ENCODE measurements around the gene AURKB.
"Not testable (repeated sequence)": the region's sequence is repeated elsewhere in the genome, so short reads cannot be mapped to it uniquely, and the experiment has no call there.

Gene AURKB
- total RNA-seq = 0.07 to 6.0 (median 0.38) reads per million in 9 experiments

- peaks cover 21% of the 10 kb centered on the region for H3K36me3 Mint-ChIP-seq (ENCODE audit: insufficient read depth)
- DNase-seq (peak; percentile 88 to 95 (median 88)), ATAC-seq (replicated peaks) (peak; percentile 100)
- H3K27ac Mint-ChIP-seq = peak within 1 kb of the TSS; percentile 87 to 90
- H3K4me1 Mint-ChIP-seq (ENCODE audit: low read depth in 2 of 2) = peaks cover 16 to 18% of the 10 kb centered on the region in 2 donors
- H3K27me3 Mint-ChIP-seq = no peaks in the 10 kb centered on the region
- peak within 1 kb of the TSS; percentile 88 to 95 for H3K4me3 Mint-ChIP-seq
- H3K9me3 Mint-ChIP-seq = no peaks in the 10 kb centered on the region
Measured at GRCh38 chr17:8209907-8210760, at the start of gene AURKB. AURKB (minus strand) TSS chr17:8210575; CDS start chr17:8210224, 351 bp downstream.

GRCh38 chr17:8257801-8258200 is 47.4 kb upstream of the AURKB start:
- no peaks in the 10 kb centered on the region for H3K9me3 Mint-ChIP-seq
- peaks cover 14% of the 10 kb centered on the region for H3K36me3 Mint-ChIP-seq (ENCODE audit: insufficient read depth)
- no peaks in the 10 kb centered on the region for H3K27me3 Mint-ChIP-seq
- DNase-seq (no peak), ATAC-seq (replicated peaks) (no peak)
- no peaks in the 10 kb centered on the region for H3K4me1 Mint-ChIP-seq (ENCODE audit: low read depth in 2 of 2)
- no peak overlapping the region for H3K27ac Mint-ChIP-seq
- no peak overlapping the region for H3K4me3 Mint-ChIP-seq

- no peak for ATAC-seq (replicated peaks)
- no peak overlapping the region for H3K4me3 Mint-ChIP-seq
- no peaks in the 10 kb centered on the region for H3K9me3 Mint-ChIP-seq
- no peaks in the 10 kb centered on the region for H3K4me1 Mint-ChIP-seq (ENCODE audit: low read depth in 2 of 2)
- no peak for DNase-seq
- no peaks in the 10 kb centered on the region for H3K27me3 Mint-ChIP-seq
- H3K27ac Mint-ChIP-seq = no peak overlapping the region
- H3K36me3 Mint-ChIP-seq (ENCODE audit: insufficient read depth) = peaks cover 14% of the 10 kb centered on the region
Measured at GRCh38 chr17:8256691-8257090, 46.3 kb upstream of the AURKB start.

- Mint-ChIP-seq H3K27ac (no peak overlapping the region), H3K36me3 (ENCODE audit: insufficient read depth) (peaks cover 14% of the 10 kb centered on the region), H3K4me3 (no peak overlapping the region), H3K9me3 (no peaks in the 10 kb centered on the region), H3K4me1 (ENCODE audit: low read depth in 2 of 2) (no peaks in the 10 kb centered on the region), H3K27me3 (no peaks in the 10 kb centered on the region)
- DNase-seq = no peak
- ATAC-seq (replicated peaks) = no peak
Measured at GRCh38 chr17:8256291-8256690, 45.9 kb upstream of the AURKB start.

- ATAC-seq (replicated peaks) = no peak
- DNase-seq = no peak
- Mint-ChIP-seq H3K27me3 (no peaks in the 10 kb centered on the region), H3K9me3 (no peaks in the 10 kb centered on the region), H3K4me1 (ENCODE audit: low read depth in 2 of 2) (peaks cover 0 to 2% of the 10 kb centered on the region in 2 donors), H3K36me3 (ENCODE audit: insufficient read depth) (peaks cover 14% of the 10 kb centered on the region), H3K4me3 (no peak overlapping the region), H3K27ac (no peak overlapping the region)
Measured at GRCh38 chr17:8255499-8255898, 45.1 kb upstream of the AURKB start.

GRCh38 chr17:8254881-8255280 is 44.5 kb upstream of the AURKB start:
- H3K9me3 Mint-ChIP-seq = no peaks in the 10 kb centered on the region
- no peak overlapping the region for H3K27ac Mint-ChIP-seq
- no peak overlapping the region for H3K4me3 Mint-ChIP-seq
- peaks cover 5 to 8% of the 10 kb centered on the region in 2 donors for H3K4me1 Mint-ChIP-seq (ENCODE audit: low read depth in 2 of 2)
- peaks cover 14% of the 10 kb centered on the region for H3K36me3 Mint-ChIP-seq (ENCODE audit: insufficient read depth)
- ATAC-seq (replicated peaks) = no peak
- H3K27me3 Mint-ChIP-seq = no peaks in the 10 kb centered on the region
- DNase-seq = no peak

- DNase-seq = no peak
- Mint-ChIP-seq H3K9me3 (no peaks in the 10 kb centered on the region), H3K4me3 (no peak overlapping the region), H3K4me1 (ENCODE audit: low read depth in 2 of 2) (peaks cover 11 to 19% of the 10 kb centered on the region in 2 donors), H3K27me3 (no peaks in the 10 kb centered on the region), H3K27ac (no peak overlapping the region), H3K36me3 (ENCODE audit: insufficient read depth) (peaks cover 21% of the 10 kb centered on the region)
- ATAC-seq (replicated peaks) = no peak
Measured at GRCh38 chr17:8253801-8254200, 43.4 kb upstream of the AURKB start.

- not testable (repeated sequence) for H3K9me3 Mint-ChIP-seq; H3K4me3 Mint-ChIP-seq; ATAC-seq (replicated peaks); H3K27ac Mint-ChIP-seq; H3K27me3 Mint-ChIP-seq; DNase-seq
- Mint-ChIP-seq H3K4me1 (ENCODE audit: low read depth in 2 of 2) (peaks cover 23 to 33% of the 10 kb centered on the region in 2 donors), H3K36me3 (ENCODE audit: insufficient read depth) (peaks cover 38% of the 10 kb centered on the region)
Measured at GRCh38 chr17:8251411-8251810, 41.0 kb upstream of the AURKB start.

- H3K27me3 Mint-ChIP-seq = no peaks in the 10 kb centered on the region
- H3K9me3 Mint-ChIP-seq = no peaks in the 10 kb centered on the region
- peaks cover 39% of the 10 kb centered on the region for H3K36me3 Mint-ChIP-seq (ENCODE audit: insufficient read depth)
- DNase-seq = no peak
- H3K4me3 Mint-ChIP-seq = peak overlapping the region; percentile 96 to 100
- peak overlapping the region; percentile 96 to 99 for H3K27ac Mint-ChIP-seq
- H3K4me1 Mint-ChIP-seq (ENCODE audit: low read depth in 2 of 2) = peaks cover 34 to 49% of the 10 kb centered on the region in 2 donors
- ATAC-seq (replicated peaks) = no peak
Measured at GRCh38 chr17:8249621-8250500, 39.5 kb upstream of the AURKB start.

- ATAC-seq (replicated peaks) (peak; percentile 57), DNase-seq (peak; percentile 95 to 96 (median 96))
- peak within 1 kb of the TSS; percentile 96 to 99 for H3K27ac Mint-ChIP-seq
- peaks cover 39% of the 10 kb centered on the region for H3K36me3 Mint-ChIP-seq (ENCODE audit: insufficient read depth)
- H3K27me3 Mint-ChIP-seq = no peaks in the 10 kb centered on the region
- H3K9me3 Mint-ChIP-seq = no peaks in the 10 kb centered on the region
- peak within 1 kb of the TSS; percentile 96 to 100 for H3K4me3 Mint-ChIP-seq
- H3K4me1 Mint-ChIP-seq (ENCODE audit: low read depth in 2 of 2) = peaks cover 38 to 58% of the 10 kb centered on the region in 2 donors
Measured at GRCh38 chr17:8248751-8249607, 38.6 kb upstream of the AURKB start, which contains the start of gene PFAS. PFAS (plus strand) TSS chr17:8249289; CDS start chr17:8253938, 4,649 bp downstream.

- peaks cover 71% of the 10 kb centered on the region for H3K36me3 Mint-ChIP-seq (ENCODE audit: insufficient read depth)
- H3K9me3 Mint-ChIP-seq = no peaks in the 10 kb centered on the region
- H3K27me3 Mint-ChIP-seq = no peaks in the 10 kb centered on the region
- peak overlapping the region; percentile 53 to 96 for H3K4me3 Mint-ChIP-seq
- ATAC-seq (replicated peaks) = no peak
- no peak for DNase-seq
- H3K27ac Mint-ChIP-seq = peak overlapping the region in 1 of 2 donors; percentile 32
- H3K4me1 Mint-ChIP-seq (ENCODE audit: low read depth in 2 of 2) = peaks cover 44 to 60% of the 10 kb centered on the region in 2 donors
Measured at GRCh38 chr17:8244768-8245167, 34.4 kb upstream of the AURKB start.

- DNase-seq (no peak), ATAC-seq (replicated peaks) (no peak)
- peaks cover 40 to 51% of the 10 kb centered on the region in 2 donors for H3K4me1 Mint-ChIP-seq (ENCODE audit: low read depth in 2 of 2)
- peak overlapping the region in 1 of 2 donors; percentile 32 for H3K27ac Mint-ChIP-seq
- peaks cover 73% of the 10 kb centered on the region for H3K36me3 Mint-ChIP-seq (ENCODE audit: insufficient read depth)
- H3K27me3 Mint-ChIP-seq = no peaks in the 10 kb centered on the region
- H3K4me3 Mint-ChIP-seq = peak overlapping the region; percentile 17 to 53
- no peaks in the 10 kb centered on the region for H3K9me3 Mint-ChIP-seq
Measured at GRCh38 chr17:8243827-8244226, 33.5 kb upstream of the AURKB start.
